Activated CD4-positive, alpha-beta memory T cell treated with anti-CD3 and anti-CD28 coated beads, Interleukin-2, amount 10 ng/mL, durations not matched to agents 7 days and 5 days (primary cell): ENCODE data around the gene C12orf57. TPM values are rescaled to one million over a fixed set of nuclear protein-coding genes. Genes with fewer than 3 reads are reported as not detected.

Experiments used
- CTCF ChIA-PET: fragments of 350-600 bp; sonication (Branson Sonifier 250); formaldehyde crosslinking; loops from one replicate; lab custom pipeline; 2021; ENCODE audit warnings: antibody characterized with exemption, inconsistent platforms; lab: Charles Lee
- POLR2A ChIA-PET: fragments of 350-600 bp; sonication (Branson Sonifier 250); formaldehyde crosslinking; loops from one replicate; lab custom pipeline; 2021; ENCODE audit warnings: antibody characterized with exemption; lab: Charles Lee
- DNase-seq: peaks from one replicate; pipeline ENCODE4 v3.0.0-alpha.2; 2020
- H3K27ac Mint-ChIP-seq: one replicate; pipeline ENCODE4 v1.8.0; 2021; ENCODE audit warnings: mild to moderate bottlenecking, mixed read lengths
- H3K27me3 Mint-ChIP-seq: one replicate; pipeline ENCODE4 v1.8.0; 2021; ENCODE audit warnings: mixed read lengths
- H3K36me3 Mint-ChIP-seq: one replicate; pipeline ENCODE4 v1.8.0; 2021; ENCODE audit warnings: low read depth, mixed read lengths
- H3K4me1 Mint-ChIP-seq: one replicate; pipeline ENCODE4 v1.8.0; 2021; ENCODE audit warnings: mixed read lengths
- H3K4me3 Mint-ChIP-seq: one replicate; pipeline ENCODE4 v1.8.0; 2021; ENCODE audit warnings: mild to moderate bottlenecking, mixed read lengths
- H3K9me3 Mint-ChIP-seq: one replicate; pipeline ENCODE4 v1.8.0; 2021; ENCODE audit warnings: mixed read lengths
- total RNA-seq, 2 experiments: library from RNA; stranded (reverse); gene quantifications; one replicate each; pipeline ENCODE4 v1.2.3, GENCODE V29; 2021

Gene C12orf57
- total RNA-seq, 2 experiments from 2014 or later = 141 TPM

DNA sequence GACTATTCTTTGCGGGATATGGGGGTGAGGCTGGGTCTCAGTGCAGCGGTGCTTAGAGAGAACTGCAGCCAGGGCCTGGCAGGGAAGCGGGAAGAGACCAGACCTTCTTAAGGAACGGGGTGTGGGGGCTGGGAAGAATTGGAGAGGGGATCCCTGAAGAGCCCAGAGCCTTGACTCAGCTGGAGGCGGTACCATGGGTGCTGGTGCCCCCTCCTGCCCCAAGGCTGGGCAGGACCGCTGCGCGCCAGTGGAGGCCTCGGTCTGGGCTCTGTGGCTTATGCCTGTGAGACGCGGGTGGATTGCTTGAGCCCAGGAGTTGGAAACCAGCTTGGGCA lies 1.5 kb upstream of the C12orf57 start:
- no peak for DNase-seq
- H3K4me3 Mint-ChIP-seq = no peak overlapping the region
- peaks cover 3% of the 10 kb centered on the region for H3K36me3 Mint-ChIP-seq
- ChIA-PET CTCF (interaction anchor here (5.7 to 11.2 kb wide), 2 partner anchors 19 to 26 kb away, joined by 42 to 465 read pairs; no protein-coding TSS in a partner anchor), POLR2A (interaction anchor here (1.8 to 11.8 kb wide), 6 partner anchors 11 to 76 kb away, joined by 6 to 1188 read pairs (median 95); partner anchors contain the start of genes ATN1, EMG1, LPCAT3 and PHB2)
- H3K9me3 Mint-ChIP-seq = no peaks in the 10 kb centered on the region
- H3K27ac Mint-ChIP-seq = peak overlapping the region; percentile 93
- peaks cover 49% of the 10 kb centered on the region for H3K4me1 Mint-ChIP-seq
- no peaks in the 10 kb centered on the region for H3K27me3 Mint-ChIP-seq

DNA sequence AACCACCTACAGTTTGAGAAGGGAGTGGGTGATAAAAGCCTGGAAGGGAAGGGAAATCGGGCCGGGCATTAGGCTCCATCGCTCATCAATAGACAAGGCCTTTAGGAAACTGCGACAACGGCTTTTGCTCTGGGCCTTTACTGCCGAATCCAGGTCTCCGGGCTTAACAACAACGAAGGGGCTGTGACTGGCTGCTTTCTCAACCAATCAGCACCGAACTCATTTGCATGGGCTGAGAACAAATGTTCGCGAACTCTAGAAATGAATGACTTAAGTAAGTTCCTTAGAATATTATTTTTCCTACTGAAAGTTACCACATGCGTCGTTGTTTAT lies 467 bp upstream of the C12orf57 start:
- H3K9me3 Mint-ChIP-seq = no peaks in the 10 kb centered on the region
- ChIA-PET POLR2A (interaction anchor here (0.8 to 11.8 kb wide), 52 partner anchors 9 to 1017 kb away, joined by 3 to 1188 read pairs (median 6); partner anchors contain the start of genes ATN1, C1R, C1RL and CD4), CTCF (interaction anchor here (0.6 to 11.2 kb wide), 16 partner anchors 9 to 170 kb away, joined by 3 to 465 read pairs (median 10); partner anchors contain the start of genes C1R, C1RL, CDCA3 and LPCAT3)
- peak overlapping the region; percentile 86 for H3K4me3 Mint-ChIP-seq
- no peaks in the 10 kb centered on the region for H3K27me3 Mint-ChIP-seq
- DNase-seq = peak; percentile 85
- H3K27ac Mint-ChIP-seq = peak overlapping the region; percentile 93
- peaks cover 54% of the 10 kb centered on the region for H3K4me1 Mint-ChIP-seq
- H3K36me3 Mint-ChIP-seq = peaks cover 3% of the 10 kb centered on the region

DNA sequence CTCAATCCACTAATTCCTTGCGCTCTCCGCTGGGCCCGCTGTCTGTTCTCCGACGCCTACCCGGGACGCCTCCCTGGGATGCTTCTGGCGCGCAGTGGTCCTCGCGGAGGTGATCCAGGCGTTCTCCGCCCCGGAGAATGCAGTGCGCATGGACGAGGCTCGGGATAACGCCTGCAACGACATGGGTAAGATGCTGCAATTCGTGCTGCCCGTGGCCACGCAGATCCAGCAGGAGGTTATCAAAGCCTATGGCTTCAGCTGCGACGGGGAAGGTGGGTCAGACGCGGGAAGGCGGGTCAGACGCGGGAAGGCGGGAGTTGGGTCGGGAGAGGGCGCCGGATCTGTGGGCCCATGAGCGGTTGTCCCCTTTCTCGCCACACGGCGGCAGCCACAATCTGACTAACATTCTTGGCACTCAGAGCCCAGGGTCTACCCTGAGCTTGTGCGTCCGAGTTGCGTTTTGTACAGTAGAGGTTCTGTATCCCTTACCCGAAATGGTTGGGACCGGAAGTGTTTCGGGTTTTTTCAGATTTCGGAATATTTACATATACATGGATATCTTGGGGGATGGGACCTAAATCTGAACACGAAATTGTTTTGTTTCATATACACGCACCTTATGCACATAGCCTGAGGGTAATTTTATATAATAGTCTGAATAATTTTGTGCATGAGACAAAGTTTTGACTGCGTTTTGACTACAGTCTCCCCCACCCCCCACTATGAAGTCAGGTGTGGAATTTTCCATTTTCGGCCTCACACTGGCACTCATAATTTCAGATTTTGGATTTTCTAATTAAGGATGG lies 762 bp downstream of the C12orf57 start:
- H3K27me3 Mint-ChIP-seq = no peaks in the 10 kb centered on the region
- peak; percentile 91 for DNase-seq
- peak overlapping the region; percentile 93 for H3K27ac Mint-ChIP-seq
- peaks cover 59% of the 10 kb centered on the region for H3K4me1 Mint-ChIP-seq
- peaks cover 3% of the 10 kb centered on the region for H3K36me3 Mint-ChIP-seq
- peak overlapping the region; percentile 86 for H3K4me3 Mint-ChIP-seq
- no peaks in the 10 kb centered on the region for H3K9me3 Mint-ChIP-seq
- ChIA-PET POLR2A (interaction anchor here (0.6 to 11.8 kb wide), 57 partner anchors 8 to 1015 kb away, joined by 3 to 1188 read pairs (median 5); partner anchors contain the start of genes ATN1, C1RL, CD4 and CDCA3), CTCF (interaction anchor here (0.6 to 11.2 kb wide), 25 partner anchors 8 to 255 kb away, joined by 3 to 465 read pairs (median 4); partner anchors contain the start of genes C1R, C1RL, CDCA3 and LPCAT3)

DNA sequence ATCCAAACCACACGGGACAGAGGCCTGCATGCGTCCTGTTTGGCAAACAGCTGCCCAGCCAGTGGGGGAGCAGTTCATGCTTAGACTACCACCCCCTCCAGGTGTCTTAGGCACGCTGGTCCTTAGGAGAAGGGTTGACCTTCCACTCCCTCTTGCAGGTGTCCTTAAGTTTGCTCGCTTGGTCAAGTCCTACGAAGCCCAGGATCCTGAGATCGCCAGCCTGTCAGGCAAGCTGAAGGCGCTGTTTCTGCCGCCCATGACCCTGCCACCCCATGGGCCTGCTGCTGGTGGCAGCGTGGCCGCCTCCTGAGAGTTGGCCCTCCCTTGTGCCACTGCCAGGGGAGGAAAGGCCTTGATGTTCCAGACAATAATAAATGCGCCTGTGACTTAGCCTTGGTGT lies 1.8 kb downstream of the C12orf57 start:
- Mint-ChIP-seq H3K4me1 (peaks cover 66% of the 10 kb centered on the region), H3K27ac (peak overlapping the region; percentile 93), H3K4me3 (peak overlapping the region; percentile 86), H3K36me3 (no peaks in the 10 kb centered on the region), H3K9me3 (no peaks in the 10 kb centered on the region), H3K27me3 (no peaks in the 10 kb centered on the region)
- ChIA-PET POLR2A (interaction anchor here (1.0 to 11.8 kb wide), 15 partner anchors 7 to 412 kb away, joined by 3 to 1188 read pairs (median 33); partner anchors contain the start of genes ATN1, C1RL, CDCA3 and EMG1), CTCF (interaction anchor here (1.0 to 11.2 kb wide), 15 partner anchors 8 to 168 kb away, joined by 3 to 465 read pairs (median 5); partner anchors contain the start of genes C1RL, CDCA3, LPCAT3 and SPSB2)
- no peak for DNase-seq

DNA sequence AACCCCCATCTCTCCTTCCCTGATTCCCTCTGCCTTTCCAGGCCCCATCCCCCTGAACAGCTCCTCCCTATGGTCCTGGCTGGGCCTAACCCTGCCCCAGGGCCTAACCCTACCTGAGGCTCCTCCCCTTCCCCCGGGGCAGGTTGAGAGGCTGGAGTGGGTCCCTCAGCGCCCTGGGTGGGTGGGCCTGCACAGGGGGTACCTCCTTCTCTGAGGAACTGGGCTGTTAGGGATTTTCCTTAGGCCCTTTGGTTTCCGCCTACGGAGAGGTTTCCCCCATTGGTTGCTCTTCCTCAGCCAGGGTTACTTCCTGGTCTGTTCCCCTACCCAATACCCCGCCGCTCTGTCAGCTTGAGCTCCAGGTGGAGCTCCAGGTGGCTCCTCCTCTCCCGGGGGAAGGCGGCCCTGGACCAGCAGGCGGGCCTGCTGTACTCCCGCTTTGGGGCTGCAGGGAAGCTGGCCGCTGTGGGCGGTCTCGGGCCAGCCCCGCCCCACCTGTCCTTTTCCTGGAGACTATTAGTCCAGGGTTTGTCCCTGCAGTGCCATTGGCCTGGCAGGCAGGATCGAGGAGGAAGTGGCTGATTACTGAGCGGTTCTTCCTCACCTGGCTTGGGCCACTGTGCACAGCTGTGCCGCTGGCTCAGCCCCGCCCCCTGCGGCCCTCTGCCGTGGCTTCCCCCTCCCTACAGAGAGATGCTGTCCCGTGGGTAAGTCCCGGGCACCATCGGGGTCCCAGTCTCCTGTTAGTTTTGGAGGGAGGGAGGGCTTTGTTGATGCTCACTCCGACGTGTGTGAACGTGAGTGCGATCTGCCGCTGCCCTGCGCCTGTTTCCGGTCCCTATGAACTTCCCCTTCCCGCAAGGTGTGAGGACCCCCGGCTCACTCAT lies 2.5 kb downstream of the C12orf57 start:
- Mint-ChIP-seq H3K27me3 (no peaks in the 10 kb centered on the region), H3K4me1 (peaks cover 69% of the 10 kb centered on the region), H3K36me3 (no peaks in the 10 kb centered on the region), H3K27ac (peak overlapping the region; percentile 93), H3K4me3 (peak overlapping the region; percentile 86), H3K9me3 (no peaks in the 10 kb centered on the region)
- peak; percentile 74 for DNase-seq
- ChIA-PET CTCF (interaction anchor here (1.1 to 11.2 kb wide), 12 partner anchors 8 to 198 kb away, joined by 3 to 465 read pairs (median 7); partner anchors contain the start of genes C1RL, LPCAT3 and SPSB2), POLR2A (interaction anchor here (0.6 to 11.8 kb wide), 13 partner anchors 14 to 412 kb away, joined by 3 to 1188 read pairs (median 21); partner anchors contain the start of genes ATN1, C1RL, CDCA3 and EMG1)

DNA sequence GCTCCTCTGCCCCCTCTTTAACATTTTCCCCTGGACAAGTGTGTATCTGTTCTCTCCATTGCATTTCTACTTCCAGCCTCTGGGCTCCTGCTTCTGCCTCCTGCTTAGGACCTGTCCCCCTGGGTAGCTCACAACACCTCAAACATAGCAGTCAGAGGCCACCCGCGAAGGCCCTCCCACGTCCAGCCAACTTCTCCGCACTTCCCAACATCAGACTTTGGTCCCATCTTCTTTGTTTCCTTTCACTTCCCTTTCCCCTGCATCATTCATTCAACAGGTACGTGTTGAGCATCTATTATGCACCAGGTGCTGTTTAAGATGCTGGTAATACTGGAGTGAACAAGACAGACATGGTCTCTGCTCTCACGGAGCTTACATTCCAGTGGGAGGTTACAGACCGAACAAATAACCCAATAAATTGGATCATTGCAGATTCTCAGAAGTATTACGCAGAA lies 3.1 kb downstream of the C12orf57 start:
- peaks cover 69% of the 10 kb centered on the region for H3K4me1 Mint-ChIP-seq
- H3K36me3 Mint-ChIP-seq = peaks cover 6% of the 10 kb centered on the region
- no peak for DNase-seq
- no peaks in the 10 kb centered on the region for H3K9me3 Mint-ChIP-seq
- H3K27ac Mint-ChIP-seq = peak overlapping the region; percentile 93
- CTCF ChIA-PET = interaction anchor here (1.0 to 11.2 kb wide), 12 partner anchors 9 to 198 kb away, joined by 3 to 465 read pairs (median 7); partner anchors contain the start of genes C1RL, LPCAT3 and SPSB2
- POLR2A ChIA-PET = interaction anchor here (1.0 to 11.8 kb wide), 10 partner anchors 13 to 413 kb away, joined by 3 to 1188 read pairs (median 52); partner anchors contain the start of genes ATN1, C1RL, CDCA3 and EMG1
- peak overlapping the region; percentile 86 for H3K4me3 Mint-ChIP-seq
- no peaks in the 10 kb centered on the region for H3K27me3 Mint-ChIP-seq

DNA sequence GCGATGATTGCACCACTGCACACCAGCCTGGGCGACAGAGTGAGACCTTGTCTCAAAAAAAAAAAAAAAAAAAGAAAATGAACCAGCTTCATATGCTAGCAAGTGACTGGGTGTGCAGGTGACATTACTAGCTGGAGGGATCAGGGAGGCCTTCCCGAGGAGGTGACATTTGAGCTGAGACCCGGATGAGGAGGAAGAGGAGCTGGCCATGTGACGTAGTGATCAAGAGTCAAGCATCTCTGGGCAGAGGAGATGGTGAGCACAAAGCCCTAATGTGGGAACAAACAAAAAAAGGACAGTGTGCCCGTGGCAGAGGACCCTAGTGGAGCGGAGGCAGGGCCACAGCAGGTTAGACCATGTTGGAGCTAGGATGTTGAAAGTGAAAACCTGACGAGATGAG lies 3.8 kb downstream of the C12orf57 start:
- DNase-seq = no peak
- peaks cover 12% of the 10 kb centered on the region for H3K36me3 Mint-ChIP-seq
- ChIA-PET CTCF (interaction anchor here (1.0 to 11.2 kb wide), 9 partner anchors 10 to 197 kb away, joined by 3 to 465 read pairs (median 6); no protein-coding TSS in a partner anchor), POLR2A (interaction anchor here (1.3 to 11.8 kb wide), 8 partner anchors 13 to 163 kb away, joined by 5 to 1188 read pairs (median 95); partner anchors contain the start of genes ATN1, C1RL, CDCA3 and EMG1)
- no peaks in the 10 kb centered on the region for H3K27me3 Mint-ChIP-seq
- peak overlapping the region; percentile 93 for H3K27ac Mint-ChIP-seq
- peaks cover 68% of the 10 kb centered on the region for H3K4me1 Mint-ChIP-seq
- no peaks in the 10 kb centered on the region for H3K9me3 Mint-ChIP-seq
- peak overlapping the region; percentile 86 for H3K4me3 Mint-ChIP-seq

DNA sequence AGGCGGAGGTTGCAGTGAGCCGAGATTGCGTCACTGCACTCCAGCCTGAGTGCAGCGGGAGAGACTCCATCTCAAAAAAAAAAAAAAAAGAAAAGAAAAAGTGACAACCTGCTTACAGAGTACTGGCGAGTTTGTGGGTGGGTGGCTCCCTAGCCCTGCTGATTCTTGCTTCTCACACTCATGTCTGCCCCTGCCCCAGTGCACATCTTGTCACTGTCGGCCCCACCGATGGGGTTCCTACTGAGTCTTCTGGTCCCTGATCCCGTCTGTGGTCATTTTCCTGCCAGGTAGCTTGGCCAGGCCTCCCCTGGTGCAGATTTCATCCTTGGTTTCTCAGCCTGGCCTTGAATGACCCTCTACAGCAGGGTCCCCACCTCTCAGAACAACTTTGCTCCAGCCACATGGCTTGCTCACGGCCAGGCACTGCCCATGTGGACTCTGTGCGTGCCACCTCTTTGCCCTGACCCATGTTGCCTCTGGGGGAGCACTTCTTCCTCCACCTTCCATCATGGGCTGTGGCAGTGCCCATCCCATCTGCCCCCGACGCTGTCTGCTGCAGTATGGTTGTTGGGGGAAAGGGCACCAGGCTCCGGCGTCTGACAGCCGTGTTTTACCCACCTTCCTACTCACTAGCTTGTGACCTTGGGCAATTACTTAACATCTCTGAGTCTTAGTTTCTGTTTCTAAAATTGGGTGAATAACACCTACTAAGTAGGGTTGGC lies 5.2 kb downstream of the C12orf57 start:
- peak overlapping the region; percentile 37 for H3K4me3 Mint-ChIP-seq
- no peak for DNase-seq
- peaks cover 74% of the 10 kb centered on the region for H3K4me1 Mint-ChIP-seq
- CTCF ChIA-PET = interaction anchor here (0.8 to 11.2 kb wide), 11 partner anchors 12 to 260 kb away, joined by 3 to 465 read pairs (median 5); partner anchors contain the start of genes LPCAT3, SPSB2, USP5 and ZNF384
- H3K36me3 Mint-ChIP-seq = peaks cover 27% of the 10 kb centered on the region
- no peaks in the 10 kb centered on the region for H3K27me3 Mint-ChIP-seq
- POLR2A ChIA-PET = interaction anchor here (1.0 to 11.8 kb wide), 7 partner anchors 11 to 196 kb away, joined by 3 to 1188 read pairs (median 37); partner anchors contain the start of genes ATN1, EMG1, MLF2 and PHB2
- H3K9me3 Mint-ChIP-seq = no peaks in the 10 kb centered on the region
- H3K27ac Mint-ChIP-seq = peak overlapping the region; percentile 77

DNA sequence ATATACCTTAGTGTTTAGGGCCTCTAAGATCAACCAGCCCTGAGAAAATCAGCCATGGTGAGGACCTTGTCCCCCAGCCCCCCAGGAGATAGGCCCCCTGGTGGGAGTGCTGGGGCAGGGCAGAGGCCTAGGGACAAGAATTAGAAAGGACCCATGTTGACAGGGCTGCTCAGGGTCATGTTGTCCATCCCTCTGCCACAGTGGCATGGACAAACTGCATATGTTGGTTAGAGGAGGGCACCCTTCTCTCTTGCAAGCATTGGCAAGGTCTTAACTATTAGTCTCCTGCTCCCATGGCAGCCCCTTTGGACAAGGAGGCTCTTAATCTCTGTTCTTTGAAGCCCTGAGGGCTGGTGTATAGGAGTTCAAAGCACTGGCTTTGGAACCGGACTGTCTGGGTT lies 6.6 kb downstream of the C12orf57 start:
- peaks cover 39% of the 10 kb centered on the region for H3K36me3 Mint-ChIP-seq
- CTCF ChIA-PET = interaction anchor here (0.9 to 11.2 kb wide), 9 partner anchors 11 to 261 kb away, joined by 3 to 465 read pairs (median 6); partner anchors contain the start of genes SPSB2, USP5 and ZNF384
- H3K4me1 Mint-ChIP-seq = peaks cover 78% of the 10 kb centered on the region

DNA sequence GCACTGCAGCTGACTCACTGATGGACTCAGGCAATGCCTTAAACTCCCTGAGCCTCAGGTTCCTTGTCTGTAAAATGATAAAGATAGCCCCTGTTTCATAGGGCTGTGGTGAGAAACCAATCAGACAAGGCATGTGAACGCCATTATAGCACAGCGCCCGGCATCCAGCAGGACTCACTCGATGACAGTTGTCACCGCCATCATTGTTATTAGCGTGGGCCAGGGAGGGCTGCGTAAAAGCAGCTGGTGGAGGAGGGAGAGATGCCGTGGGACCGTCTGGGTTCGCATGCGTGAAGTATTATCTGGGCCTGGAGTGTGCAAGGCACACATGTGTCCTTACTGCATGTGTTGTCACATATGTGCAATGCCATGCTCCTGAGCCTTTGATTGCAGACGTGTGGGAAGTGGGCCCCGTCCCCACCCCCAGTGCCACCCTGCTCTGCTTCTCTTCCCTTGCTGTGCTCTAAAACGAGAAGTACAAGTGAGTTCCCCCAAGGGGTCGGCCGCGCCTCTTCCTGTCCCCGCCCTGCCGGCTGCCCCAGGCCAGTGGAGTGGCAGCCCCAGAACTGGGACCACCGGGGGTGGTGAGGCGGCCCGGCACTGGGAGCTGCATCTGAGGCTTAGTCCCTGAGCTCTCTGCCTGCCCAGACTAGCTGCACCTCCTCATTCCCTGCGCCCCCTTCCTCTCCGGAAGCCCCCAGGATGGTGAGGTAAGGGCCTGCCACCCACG lies 7.2 kb downstream of the C12orf57 start, which contains the start of gene PTPN6:
Gene PTPN6 (plus strand): TSS at position 546 of the 730 bp plus-strand sequence. CDS start 157 bp downstream, at position 703.
- Mint-ChIP-seq H3K9me3 (no peaks in the 10 kb centered on the region), H3K27me3 (no peaks in the 10 kb centered on the region), H3K4me3 (peak within 1 kb of the TSS; percentile 94), H3K36me3 (peaks cover 45% of the 10 kb centered on the region), H3K27ac (peak within 1 kb of the TSS; percentile 99), H3K4me1 (peaks cover 78% of the 10 kb centered on the region)
- CTCF ChIA-PET = interaction anchor here (1.0 to 11.2 kb wide), 7 partner anchors 10 to 262 kb away, joined by 3 to 465 read pairs (median 10); partner anchors contain the start of genes LPCAT3 and ZNF384
- DNase-seq = peak; percentile 70
- POLR2A ChIA-PET = interaction anchor here (0.9 to 11.8 kb wide), 9 partner anchors 9 to 198 kb away, joined by 3 to 1188 read pairs (median 6); partner anchors contain the start of genes ATN1, CDCA3, EMG1 and MLF2

More for the DNA sequence above, 6.6 kb downstream of the C12orf57 start:
- POLR2A ChIA-PET = interaction anchor here (1.0 to 11.8 kb wide), 5 partner anchors 10 to 198 kb away, joined by 3 to 1188 read pairs (median 37); partner anchors contain the start of genes ATN1, CDCA3, EMG1 and MLF2
- no peaks in the 10 kb centered on the region for H3K9me3 Mint-ChIP-seq
- peak overlapping the region; percentile 99 for H3K27ac Mint-ChIP-seq
- H3K27me3 Mint-ChIP-seq = no peaks in the 10 kb centered on the region
- peak overlapping the region; percentile 94 for H3K4me3 Mint-ChIP-seq
- DNase-seq = no peak
